LHCN-M2 (cell line): Measurements from ENCODE around the gene OR10J1. TPM values are rescaled to one million over a fixed set of nuclear protein-coding genes. Genes with fewer than 3 reads are reported as not detected.
"Not testable (repeated sequence)": the region's sequence is repeated elsewhere in the genome, so short reads cannot be mapped to it uniquely, and the experiment has no call there.

ENCODE experiments used
- DNase-seq: peaks from one replicate; pipeline ENCODE4 v3.0.0-alpha.2; 2012; ENCODE audit warnings: low read depth
- polyA plus RNA-seq: library from polyadenylated mRNA; unstranded; fragments of >200 nt; gene quantifications from one replicate; pipeline ENCODE4 v1.2.1, GENCODE V29; 2012; ENCODE audit warnings: missing spikeins
- total RNA-seq: library from RNA; depleted of rRNA; stranded (reverse); fragments of >200 nt; gene quantifications from 2 replicates; pipeline ENCODE4 v1.2.3, GENCODE V29; 2014; rRNA removed

OR10J1 gene
- total RNA-seq = not detected in 2 replicates
- polyA plus RNA-seq = not detected

GRCh38 chr1:159439422-159439821 is at the start of gene OR10J1:
OR10J1 (plus strand) TSS chr1:159439722; CDS start chr1:159439792, 70 bp downstream.
- no peak for DNase-seq

GRCh38 chr1:159406821-159407220 is 32.7 kb upstream of the OR10J1 start:
- DNase-seq = no peak

DNA sequence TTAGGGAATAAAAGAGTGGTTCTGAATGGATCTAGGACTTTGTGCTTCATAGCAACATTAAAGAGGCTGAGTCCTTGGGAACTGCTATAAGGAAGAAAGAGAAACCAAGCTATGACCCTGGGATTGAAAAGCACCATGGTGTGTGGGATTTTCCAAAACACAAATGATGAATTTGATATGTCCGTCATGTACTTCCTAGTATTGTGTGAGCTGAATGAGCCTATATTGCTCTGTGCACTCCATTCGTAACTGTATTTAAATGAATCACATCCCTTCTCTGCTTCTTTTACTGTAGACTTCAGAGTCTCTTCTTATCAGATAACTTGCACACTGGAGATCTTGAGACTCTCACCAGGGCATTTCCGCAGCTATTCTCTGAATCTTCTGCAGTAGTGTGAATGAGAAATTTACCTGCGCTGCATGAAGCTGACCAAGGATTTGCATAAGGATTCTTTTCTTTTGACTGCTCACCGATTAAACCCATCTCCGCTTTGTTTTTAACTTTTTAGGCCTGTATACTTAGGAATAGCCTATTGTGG is 30.6 kb upstream of the OR10J1 start:
- no peak for DNase-seq

DNA sequence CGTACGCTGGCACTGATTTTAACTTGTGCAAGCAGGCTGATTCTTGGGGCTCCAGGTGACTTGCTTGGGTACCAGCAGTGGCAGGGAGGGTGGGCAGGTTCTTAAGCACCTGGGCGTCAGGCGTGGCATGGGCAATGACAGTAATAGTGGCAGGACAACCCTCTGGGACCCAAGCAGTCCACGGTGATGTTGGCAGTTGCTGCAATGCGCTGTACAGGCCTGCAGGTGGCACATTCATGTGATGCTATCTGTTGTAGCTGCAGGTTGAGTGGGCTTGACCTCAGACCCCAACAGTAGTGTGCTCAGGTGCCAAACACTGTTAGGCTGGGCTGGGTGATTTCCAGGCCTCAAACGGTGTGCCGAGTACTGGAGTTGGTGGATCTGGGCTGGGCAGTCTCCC is 17.7 kb upstream of the OR10J1 start:
- no peak for DNase-seq

GRCh38 chr1:159428536-159428935 is 11.0 kb upstream of the OR10J1 start:
- DNase-seq = peak; percentile 28

DNA sequence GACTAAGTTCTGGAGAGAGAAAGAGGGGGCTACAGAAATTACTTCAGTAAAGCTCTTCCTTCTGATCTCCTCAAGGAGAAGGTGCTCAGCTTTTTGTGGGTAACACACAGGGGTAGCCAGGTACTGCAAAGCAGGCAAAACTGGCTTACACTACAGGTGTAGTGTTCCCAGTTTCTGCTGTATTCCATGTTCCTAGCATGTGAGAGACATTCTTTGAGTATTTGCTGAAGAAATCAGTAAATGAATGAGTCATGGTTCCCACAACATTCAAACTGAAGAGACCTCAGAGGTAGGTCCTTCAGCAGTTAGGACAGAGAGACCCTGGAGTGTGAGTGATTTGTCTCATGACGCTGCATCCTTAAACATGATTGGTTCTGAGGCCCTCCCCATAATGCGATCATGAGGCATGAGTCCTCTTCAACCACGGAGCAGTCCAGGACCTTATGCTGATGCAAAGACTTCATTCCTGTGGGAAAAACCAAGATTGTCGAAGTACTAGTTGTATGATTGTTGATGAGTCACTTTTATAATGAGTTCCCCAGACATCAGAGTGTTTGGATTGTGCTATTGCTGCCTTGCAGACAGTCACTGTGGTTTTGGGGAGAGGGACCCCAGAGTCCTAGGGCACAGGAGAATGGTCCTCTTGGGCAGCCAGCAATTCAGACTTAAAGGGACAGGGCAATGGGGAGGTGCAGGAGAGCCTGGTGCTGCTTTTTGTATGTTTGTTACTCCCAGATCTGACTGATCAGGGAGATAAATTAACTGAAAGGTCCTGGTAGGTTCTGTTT is 10.3 kb upstream of the OR10J1 start:
- peak; percentile 96 for DNase-seq

DNA sequence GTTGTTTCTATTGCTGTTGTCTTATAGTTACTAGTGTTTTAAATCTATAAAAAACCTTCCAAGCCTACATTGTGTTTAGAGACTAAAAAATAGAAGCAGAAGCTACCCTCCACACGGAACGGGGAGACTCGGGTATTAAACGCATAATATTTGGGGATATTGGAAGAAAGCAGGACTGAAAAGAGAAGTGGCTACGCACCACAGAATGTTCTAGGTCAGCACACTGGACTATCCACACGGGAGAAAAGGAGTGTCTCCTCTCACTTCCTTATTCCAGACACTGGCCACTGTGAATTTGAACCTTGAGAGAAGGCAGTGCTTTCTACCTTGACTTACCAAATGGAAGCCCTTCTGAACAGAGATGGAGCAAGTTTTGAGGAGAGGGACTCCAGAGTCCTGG is 8.5 kb upstream of the OR10J1 start:
- DNase-seq = no peak

GRCh38 chr1:159431904-159432303 is 7.6 kb upstream of the OR10J1 start, which contains the start of gene OR10J4:
OR10J4 (plus strand) TSS chr1:159432204.
- no peak for DNase-seq

DNA sequence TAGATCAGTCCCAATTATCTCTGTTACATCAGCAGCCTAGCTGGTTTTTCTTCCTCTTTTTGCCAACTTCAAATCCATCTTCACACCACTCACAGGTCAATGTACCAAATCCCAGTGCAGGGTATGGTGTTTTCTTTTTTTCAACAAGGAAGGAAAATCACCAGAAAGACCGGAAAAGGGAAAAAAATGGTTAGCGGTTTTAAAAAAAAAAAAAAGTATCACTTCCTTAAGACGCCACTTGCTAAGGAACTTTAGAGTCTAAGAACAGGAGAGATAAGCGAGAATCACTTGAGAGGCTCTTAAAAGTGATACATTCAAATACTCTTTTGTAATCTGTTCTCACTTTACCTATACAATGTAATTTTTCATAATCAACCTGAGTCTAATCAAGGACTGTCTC is 3.1 kb upstream of the OR10J1 start:
- no peak for DNase-seq

- no peak for DNase-seq
Observed at GRCh38 chr1:159441360-159441759, 1.8 kb downstream of the OR10J1 start.

- no peak for DNase-seq
Observed at GRCh38 chr1:159442428-159442827, 2.9 kb downstream of the OR10J1 start.

DNA sequence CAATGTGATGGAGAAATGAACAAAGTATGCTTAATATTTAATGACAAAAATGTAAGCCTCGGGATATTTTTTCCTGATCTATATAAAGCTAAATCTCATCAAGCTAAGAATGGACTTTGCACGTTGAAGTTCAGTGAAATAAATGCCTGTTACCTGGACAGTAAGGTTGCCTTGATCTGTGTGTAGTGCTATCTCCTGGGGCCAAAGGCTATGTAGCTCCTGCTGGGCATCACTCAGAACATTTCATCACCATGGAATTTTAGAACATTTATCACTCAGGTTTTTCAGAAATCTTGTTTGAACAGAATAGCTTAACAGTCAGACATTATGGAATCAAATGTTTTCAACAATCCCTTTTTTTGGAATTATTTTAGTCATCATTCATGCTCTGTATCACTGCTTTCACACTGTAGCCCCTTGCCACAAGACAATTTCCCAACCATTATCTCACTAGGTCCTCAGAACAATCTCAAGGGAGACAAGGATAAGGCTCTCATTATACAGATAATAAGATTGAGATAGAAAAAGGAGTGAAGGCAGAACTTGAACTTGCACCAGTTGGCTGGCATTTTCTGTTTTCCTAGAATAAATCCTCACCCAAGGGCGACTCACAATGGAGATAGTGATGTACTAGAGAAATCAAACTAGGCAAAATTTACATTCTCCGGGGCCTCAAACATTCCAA is 3.7 kb downstream of the OR10J1 start:
- DNase-seq = no peak

GRCh38 chr1:159444511-159444910 is 5.0 kb downstream of the OR10J1 start:
- no peak for DNase-seq

DNA sequence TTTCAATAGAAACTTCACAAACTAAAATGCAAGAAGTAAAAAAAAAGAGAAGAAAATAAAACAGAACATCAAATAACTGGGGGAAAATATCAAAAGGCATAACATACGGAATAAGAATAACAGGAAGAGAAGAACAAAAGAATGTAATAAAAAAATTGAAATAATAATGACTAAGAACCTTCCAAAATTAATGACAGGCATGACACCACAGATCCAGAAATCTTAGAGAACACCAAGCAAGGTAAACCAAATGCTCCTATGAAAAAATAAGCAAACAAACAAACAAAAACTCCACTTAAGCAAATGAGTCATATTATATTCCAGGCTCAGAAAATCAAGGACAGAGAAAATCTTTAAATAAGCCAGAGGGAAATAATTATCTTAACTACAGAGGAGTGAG is 8.7 kb downstream of the OR10J1 start:
- DNase-seq = no peak

- DNase-seq = not testable (repeated sequence)
Observed at GRCh38 chr1:159449605-159450004, 10.1 kb downstream of the OR10J1 start.

- no peak for DNase-seq
Observed at GRCh38 chr1:159459551-159459950, 20.0 kb downstream of the OR10J1 start.

- DNase-seq = no peak
Observed at GRCh38 chr1:159465191-159465603, 25.7 kb downstream of the OR10J1 start.

GRCh38 chr1:159468321-159468720 is 28.8 kb downstream of the OR10J1 start:
- peak; percentile 43 for DNase-seq

DNA sequence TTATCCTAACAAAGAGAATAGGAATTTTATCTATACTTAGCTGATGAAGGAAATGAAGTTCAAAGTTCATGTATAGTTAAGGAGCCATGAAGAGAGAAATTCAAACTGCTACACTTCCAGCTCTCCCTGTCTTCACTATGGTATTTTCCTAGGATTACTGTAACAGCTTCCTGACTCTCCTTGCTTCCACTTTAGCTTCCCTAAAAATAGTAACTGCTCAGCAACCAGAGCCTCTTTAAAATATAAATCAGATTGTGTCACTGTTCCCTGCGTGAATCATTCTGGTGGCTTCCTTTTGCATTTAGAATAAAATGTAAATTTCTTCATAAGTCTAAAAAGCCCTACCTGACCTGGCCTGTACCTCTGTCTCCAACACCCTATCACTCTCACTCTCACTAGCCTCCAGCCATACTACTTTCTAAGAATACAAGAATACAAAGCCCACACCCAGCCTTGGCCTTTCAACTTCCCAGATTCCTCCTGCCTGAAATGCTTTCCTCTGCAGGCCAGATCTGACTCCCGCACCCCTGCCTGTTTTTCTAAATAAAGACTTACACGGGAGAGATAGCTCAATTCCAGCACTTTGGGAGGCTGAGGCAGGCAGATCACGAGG is 30.5 kb downstream of the OR10J1 start:
- peak; percentile 57 for DNase-seq

DNA sequence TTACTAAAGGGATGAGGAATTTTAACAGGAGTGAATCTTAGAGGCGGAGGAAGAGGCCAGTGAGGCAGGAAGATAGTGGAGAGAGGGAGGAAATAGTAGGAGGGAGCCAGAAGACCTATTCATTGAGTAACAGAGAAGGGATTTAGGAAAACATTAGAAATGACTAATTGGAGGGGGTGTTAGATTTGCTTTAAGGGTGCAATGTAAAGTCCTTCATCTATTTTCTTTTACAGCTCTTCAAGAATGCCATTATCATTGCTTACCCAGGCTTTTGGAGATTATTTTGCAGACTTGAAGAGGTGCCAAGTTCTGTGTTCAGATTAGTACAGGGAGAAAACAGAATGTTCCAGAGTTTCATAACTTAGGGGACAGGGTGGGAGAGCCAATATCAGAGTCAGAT is 33.8 kb downstream of the OR10J1 start:
- peak; percentile 61 for DNase-seq

DNA sequence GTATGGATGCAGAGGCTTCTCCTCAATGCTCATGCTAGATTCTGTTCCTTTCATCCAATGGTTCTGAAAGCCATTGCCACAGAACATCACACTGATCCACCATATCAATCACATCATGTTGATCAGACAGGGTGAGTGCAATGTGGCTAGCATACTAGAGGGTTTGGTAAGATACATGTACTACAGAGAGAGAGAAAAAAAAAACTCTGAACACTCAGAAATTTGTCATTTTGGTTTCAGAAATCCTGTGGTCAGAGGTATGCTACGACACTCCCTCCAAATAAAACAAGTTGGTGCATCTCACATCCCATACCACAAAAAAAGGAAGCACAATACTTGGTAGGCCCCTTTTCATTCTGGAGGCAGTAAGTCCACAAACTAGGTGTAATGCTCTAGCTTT is 35.4 kb downstream of the OR10J1 start:
- no peak for DNase-seq

DNA sequence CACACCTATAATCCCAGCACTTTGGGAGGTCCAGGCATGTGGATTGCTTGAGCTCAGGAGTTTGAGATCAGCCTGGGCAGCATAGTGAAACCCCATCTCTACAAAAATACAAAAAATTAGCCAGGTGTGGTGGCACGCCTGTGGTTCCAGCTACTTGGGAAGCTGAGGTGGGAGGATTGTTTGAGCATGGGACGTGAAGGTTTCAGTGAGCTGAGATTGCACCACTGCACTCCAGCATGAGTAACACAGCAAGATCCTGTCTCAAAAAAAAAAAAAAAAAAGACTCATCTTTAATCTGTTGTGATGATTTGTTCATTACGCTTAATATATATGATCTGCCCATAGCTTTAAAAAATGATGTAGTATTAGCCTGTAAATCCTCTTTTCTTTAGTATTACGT is 44.0 kb downstream of the OR10J1 start:
- DNase-seq = no peak
